Stimulated activated CD8-positive, alpha-beta memory T cell treated with anti-CD3 and anti-CD28 coated beads, Interleukin-7, amount 100 ng/mL, for 1 hour (primary cell): ENCODE measurements around the gene STK39.
"Not testable (repeated sequence)": the region's sequence is repeated elsewhere in the genome, so short reads cannot be mapped to it uniquely, and the experiment has no call there.

Experiments used
- DNase-seq, 2 donors: peaks; one replicate each; pipeline ENCODE4 v3.0.0-alpha.2; 2020; ENCODE audit warnings: low read depth in 2 of 2

The STK39 gene

DNA sequence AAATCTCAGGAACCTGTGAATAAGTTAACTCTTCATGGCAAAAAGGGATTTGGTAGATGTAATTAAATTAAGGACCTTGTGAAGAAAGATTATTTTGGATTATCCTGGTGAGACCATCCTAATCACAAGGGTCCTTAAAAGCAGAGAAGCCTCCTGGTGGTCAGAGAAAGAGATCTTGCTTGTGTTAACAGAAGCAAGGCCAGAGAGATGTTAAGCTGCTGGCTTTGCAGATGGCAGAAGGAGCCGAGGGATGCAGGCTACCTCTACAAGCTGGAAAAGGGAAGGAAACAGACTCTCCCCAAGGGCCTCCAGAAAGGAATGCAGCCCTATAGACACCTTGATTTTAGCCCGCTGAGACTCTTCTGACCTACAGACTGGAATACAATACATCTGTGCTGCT is 197.0 kb downstream of the STK39 start:
- DNase-seq: no peak

DNA sequence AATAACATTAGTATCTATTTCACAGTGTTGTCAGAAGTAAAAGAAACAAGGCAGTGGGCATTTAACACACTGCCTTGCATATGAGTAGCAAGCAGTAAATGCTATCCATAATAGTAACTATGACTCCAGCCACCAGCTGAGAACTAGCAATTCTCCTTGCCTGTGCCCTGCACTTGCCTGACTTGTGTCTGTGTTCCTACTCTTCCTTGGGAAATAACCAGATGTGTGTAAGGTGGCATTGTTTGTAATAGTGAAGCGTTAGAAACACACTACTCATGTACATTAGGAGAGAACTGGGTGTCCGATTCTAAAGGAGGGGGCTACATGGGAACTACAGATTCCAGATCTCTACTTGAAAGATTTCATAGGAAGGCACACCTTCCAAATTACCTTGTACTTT is 197.8 kb downstream of the STK39 start:
- DNase-seq: no peak

DNA sequence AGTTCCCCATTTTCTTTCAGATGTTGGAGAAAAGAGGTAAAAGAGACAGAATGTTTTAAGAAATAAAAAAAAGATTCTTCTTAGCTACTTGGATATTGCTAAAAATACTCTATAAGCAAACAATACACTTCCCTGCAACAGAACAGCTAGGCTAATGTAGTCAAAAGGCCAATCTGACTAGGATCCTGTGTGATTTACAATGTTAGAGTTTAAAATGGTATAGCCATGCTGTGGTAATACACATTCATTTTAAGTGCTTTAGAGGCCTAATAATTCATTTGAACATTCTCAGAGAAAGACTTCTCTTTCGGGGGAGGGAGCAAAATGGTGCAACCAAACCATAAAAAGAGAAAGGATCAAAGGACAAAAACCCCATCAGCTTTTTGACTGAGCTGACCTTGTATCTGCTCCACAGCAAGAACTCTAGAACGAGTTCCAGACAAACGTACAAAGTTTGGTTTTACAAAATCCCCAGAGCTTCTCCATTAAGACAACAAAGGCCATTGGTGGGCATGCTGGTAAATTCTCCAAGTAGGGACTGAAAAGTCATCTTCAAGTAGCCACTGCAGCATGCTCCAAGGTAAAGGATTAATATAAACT is 200.2 kb downstream of the STK39 start:
- DNase-seq: no peak

DNA sequence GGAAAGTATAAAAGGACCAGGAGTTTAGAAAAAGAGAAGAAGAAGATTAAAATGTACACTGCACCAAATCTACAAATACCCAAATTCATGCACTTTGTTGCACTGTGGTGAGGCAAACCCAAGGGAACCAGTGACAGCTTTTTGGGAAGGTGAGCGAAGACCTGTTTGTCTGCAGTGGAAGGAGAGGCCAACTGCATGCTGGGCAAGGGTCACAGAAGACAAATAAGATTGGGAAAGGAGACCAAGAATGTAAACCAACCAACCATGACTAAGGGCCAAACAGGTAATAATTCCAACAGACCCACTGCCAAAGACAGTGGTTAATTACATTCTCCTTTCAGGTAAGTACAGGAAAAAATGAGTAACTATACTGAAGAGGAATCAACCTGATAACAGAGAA is 202.8 kb downstream of the STK39 start:
- DNase-seq: no peak

DNA sequence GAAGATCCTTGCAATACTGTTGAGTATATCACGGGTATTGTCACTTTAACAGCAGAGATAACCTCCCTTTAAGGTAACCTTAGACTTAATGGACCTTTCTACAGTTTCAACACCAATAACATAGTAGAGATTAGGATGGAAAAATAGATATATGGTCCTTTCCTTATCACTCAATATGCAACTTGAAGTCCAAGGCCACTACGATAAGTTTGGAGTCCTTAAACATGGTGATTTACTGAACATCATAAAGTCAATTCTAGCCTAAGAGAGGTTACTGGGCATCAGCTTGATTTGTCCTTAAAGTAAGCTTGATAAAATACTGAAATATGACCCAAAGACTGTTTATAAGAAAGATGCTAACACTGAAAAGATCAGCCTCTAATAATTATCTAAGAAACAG is 203.2 kb downstream of the STK39 start:
- no peak for DNase-seq

DNA sequence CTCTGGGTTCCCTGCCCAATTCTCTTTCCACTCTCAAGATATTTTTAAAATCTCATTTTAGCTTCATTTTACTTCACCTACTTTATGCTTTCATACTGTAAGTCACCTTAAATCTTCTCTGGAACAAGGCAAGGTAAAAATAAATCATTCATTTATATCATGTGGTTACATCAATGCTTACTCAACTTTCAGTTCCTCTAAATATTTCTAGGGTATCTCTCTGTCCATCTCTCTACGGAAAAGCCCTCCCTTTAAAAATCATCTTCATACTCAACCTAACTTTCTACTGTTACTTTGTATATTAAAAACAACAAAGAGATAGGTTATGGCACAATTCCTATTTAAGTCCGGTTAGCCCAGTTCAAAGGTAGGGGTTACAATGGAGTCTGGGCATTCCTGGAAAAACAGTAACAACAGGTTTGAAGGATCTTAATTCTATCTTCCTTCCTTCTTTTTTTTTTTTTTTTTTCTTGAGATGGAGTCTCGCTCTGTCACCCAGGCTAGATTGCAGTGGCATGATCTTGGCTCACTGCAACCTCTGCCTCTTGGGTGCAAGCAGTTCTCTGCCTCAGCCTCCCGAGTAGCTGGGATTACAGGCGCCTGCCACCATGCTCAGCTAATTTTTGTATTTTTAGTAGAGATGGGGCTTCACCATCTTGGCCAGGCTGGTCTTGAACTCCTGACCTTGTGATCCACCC is 205.1 kb downstream of the STK39 start:
- not testable (repeated sequence) for DNase-seq

DNA sequence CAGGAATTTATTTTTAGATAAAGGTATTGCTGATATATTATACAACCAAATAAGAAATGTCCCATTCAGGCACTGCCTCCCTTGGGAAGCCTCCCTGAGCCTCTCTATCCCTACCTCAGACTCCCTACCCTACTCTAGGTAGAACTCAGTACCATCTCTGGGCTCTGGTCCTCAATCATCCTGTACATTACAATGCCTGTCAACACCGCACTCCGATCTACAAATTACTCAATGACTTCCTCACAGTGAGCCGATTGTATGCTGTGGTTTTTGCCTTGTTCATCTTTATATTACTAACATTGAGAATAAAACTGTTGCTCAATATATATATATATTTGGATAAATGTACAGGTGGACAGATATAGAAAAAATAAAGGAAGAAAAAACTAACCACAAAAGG is 207.5 kb downstream of the STK39 start:
- no peak for DNase-seq

DNA sequence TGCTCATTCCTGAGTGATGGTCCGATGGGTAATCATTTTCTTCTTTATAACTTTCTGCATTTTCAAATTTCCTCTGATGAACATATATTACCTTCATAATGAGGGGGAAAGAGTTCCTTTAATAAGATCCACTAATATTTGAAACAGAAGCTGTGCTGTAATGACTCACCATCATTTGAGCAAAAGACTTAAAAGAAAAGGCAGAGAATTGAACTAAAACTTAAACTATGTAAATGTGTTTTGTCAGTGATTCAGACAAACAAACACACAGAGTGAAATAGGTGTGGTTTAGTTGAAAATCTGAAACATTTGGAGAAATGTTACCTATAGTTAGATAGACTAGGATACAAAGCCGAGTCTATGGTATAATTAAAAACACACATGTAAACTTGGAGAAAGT is 209.6 kb downstream of the STK39 start:
- no peak for DNase-seq

DNA sequence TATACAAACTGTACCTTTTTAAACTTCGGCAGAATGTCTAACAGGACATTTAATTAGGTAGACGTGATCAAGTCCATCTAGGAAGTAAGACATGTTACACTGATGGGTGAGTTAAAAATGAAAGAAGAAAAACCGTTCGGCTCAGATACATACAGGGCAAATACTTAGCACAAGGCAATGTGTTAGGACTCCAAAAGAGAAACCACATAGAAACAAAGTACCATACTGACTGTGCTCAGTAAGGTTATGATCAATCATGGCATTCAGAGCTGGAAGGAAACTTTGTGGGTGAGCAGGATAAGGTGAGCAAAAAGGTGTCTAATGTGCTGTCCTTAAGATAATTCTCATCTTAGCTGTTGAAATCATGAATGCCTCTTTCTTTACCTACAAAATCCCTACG is 211.9 kb downstream of the STK39 start:
- DNase-seq: no peak

DNA sequence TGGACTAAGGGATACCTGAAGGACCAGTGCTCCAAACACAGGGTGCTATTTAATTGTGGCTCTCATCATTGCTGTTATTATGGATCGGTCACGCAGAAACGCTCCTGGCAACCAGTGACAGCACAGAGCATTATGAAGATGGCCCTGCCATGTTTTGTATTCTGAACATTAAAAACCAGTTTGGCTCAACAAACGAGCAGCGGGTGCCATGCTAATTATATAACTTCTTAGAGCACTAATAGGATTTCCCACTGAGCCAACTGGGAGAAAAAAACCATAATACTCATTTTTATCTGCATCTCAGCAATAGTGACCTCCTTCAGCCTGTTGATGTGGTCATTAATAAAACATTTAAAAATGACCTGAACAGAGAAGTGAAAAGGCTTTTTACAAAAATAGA is 212.8 kb downstream of the STK39 start:
- DNase-seq: no peak

DNA sequence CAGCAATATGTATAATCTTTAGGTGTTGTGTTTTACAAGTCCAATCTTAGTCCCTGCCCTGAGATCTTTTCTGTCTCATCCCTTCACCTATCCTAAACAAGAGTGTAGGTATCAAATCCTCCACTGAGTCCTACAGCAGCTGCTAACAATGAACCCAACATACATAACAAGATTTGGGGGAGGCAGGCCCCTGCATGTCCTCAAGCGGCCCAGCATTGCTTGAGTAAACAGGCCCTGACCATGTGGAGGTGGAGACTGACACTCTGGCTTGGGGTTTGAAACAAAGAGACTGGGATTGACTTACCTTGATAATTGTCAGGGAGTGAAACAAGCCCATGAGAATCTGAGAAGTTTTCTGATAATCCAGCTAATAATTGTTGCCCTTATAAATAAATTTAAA is 213.4 kb downstream of the STK39 start:
- DNase-seq: no peak

DNA sequence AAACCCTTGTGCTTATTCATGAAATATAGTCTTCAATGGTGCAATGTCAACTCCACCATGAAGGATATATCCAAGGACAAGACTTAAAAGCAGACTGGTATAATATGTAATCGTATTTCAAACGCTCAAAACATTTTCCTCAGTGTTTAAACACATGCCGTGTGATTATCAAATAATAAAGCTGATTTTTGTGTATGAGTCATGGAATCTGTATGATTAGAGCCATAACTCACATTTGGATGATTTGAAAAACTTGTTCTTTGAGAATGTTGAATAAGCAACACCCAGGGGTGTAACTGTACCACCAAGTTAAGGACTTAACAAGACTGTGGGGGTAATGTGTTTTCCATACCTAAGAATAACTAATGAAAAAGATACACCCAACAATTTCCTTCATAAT is 215.3 kb downstream of the STK39 start:
- DNase-seq: no peak

DNA sequence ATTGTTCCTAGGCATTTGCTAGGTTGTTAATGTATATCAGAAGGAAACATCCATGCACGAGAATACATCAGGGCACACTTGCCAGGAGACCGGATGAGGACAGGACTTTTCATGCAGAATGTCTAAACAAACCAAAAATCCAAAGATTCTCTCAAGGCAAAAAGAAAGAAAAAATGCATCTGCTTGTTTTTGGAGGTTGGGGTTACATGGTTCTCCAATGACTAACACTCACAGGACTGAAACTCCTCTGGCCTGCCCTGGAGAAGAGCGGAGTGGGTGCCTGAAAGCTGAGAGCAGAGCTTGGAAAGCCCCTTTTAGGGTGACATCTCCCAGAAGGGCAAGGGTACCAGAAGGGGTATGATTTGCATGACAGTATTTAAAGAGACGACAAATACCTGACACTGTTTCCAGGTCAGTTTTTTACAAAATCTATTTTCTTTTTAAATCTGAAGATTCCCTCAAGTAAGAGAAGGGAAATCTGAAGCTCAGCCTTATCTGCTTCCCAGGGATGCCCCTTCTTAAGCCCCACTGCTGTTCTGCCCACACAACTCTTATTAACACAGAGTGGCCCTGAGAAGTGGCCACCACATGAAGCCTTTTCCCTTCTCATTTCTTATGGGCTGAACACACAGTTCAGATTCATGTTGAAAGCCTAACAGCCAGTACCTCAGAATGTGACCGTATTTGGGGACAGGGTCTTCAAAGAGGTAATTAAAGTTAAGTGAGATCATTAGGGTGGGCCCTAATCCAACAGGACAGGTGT is 216.4 kb downstream of the STK39 start:
- no peak for DNase-seq

DNA sequence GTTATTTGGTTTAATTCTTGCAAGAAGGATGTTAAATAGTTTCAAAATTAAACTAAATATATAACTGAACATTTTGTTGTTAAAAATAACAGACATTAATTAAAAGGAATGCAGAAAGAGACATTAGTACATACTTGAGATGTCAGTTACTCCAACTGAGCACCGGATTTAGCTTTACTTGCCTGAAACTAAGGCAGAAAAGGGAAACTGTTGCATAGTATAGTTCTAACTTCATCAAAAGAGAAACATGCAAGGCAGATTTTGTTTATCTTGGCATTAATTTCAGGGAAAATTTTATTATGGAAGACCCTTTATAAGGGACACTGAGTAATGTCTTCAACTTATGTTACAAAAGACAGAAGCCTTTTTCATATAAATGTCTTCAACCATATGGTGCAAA is 218.3 kb downstream of the STK39 start:
- DNase-seq: no peak

DNA sequence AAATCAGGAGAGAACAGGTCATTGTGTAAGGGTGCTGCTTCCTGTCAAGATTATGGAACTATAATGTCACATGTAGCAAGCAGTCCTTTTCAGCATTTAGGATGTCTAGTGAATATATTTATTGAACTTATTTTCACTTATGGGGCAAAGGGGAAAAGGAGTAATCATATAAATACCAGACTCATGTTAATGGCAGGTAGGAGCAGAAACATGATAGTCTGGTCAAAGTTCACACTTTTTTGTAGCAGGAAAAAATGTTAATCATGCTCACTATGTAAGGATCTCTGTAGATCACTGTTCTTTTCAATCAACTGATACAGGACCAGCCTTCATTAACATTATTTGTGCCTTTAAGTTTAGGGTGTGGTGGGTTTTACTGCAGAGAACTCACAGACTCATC is 219.0 kb downstream of the STK39 start:
- DNase-seq: no peak

DNA sequence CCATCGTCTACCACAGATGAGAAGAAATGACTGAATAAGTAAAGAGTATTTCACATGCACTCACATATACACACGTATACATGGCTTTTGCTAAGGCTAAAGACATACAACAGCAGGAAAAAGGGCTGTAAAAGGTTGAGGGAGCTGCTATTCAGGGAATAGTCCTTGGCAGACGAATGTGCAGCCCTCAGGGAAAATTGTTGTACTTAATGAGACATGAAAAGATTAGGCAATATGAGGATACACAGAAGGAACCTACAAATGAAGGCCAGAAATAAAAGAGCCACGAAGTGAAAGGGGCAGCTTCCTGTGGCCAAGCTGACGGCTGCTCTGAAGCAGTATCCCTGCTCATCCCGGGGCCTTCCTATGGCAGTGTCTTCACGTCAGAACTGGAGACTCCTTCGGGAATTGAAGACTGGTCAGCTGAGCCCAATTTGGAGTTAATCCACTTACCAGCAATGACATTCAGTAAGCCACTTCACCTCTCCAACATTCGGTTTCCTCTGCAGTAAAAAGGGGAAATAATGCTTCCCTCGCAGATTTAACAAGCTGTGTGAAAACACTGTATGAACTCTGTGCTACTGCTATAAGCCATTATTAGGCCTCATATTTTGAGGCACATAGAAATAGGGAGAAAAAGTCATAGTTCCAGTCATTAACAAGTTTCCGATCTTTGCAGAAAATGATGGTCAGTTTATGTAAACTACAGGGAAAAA is 221.8 kb downstream of the STK39 start:
- DNase-seq: no peak

DNA sequence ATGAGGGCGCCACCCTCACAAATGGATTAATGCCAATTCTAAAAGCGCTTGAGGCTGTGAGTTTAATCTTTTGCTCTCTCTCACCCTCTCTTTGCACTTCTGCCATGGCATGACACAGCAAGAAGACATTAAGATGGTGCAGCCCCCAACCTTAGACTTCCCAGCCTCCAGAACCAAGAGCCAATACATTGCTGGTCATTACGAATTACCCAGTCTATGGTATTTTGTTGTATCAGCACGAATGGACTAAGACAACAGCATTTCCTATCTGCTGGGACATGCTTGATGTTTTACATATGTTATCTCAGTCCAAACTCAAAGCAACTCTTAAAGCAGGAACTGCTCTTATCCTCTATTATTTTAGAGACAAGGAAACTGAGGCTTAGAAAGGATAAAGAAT is 222.9 kb downstream of the STK39 start:
- no peak for DNase-seq

DNA sequence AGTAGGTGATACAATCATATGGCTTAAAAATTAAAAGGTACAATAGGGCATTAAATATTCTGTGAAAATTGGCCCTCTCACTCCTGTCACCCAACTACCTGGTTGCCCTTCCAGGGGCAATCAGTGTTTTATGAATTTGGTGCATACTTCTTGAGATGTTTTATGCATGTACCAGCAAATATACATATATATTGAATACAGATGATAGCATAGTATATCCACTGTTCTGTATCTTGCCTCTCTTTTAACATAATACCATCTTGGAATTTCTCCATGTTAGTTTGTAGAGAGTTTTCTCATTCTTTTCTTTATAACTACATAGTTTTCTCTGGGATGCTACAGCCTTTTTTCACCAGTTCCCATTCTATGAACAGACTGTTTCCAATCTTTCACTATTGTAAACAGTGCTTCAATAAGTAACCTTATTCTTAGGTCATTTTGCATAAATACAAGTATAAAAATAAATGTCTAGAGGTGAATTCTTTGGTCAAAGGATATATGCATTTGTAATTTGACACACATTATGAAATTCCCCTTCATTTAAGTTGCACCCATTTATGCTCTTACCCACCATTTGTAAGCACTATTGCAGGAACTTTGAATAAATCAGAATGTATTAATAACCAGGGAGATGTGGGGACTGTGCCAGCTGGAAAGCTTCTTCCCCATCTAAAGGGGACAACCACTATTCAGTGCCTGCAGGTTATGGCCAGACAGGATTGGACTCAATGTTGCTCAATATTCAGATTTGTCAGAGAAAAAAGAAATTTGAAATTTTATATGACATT is 225.4 kb downstream of the STK39 start:
- DNase-seq: no peak

DNA sequence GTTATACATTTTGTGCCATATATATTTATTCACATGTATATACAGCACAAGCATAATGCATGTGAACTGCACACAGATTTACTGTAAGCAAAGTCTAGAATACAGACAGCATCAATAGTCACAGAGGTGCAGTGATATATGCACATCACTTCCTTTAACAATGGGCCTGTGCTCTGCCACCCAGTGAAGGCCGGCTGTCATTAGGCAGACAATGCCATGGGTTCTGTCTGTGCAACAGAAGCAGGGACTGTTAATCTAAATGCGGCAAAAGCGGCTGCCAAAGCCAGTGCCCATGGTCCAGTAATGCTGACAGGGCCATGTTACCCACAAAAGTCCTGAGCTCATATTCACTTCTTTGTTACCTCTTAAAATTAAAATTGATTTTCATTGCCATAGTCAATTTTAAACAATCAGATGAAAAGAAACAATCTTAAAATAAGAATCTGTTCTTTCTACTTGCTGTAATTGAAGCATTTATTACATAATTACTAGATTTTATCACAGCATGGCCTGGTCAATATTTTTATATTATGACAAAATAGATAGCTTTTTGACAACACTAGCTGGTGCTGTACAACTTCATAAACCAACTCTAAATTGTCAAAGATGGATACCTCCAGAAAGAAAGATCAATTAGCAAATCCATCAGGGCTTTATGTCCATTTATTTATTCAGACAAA is 232.0 kb downstream of the STK39 start:
- DNase-seq: no peak

DNA sequence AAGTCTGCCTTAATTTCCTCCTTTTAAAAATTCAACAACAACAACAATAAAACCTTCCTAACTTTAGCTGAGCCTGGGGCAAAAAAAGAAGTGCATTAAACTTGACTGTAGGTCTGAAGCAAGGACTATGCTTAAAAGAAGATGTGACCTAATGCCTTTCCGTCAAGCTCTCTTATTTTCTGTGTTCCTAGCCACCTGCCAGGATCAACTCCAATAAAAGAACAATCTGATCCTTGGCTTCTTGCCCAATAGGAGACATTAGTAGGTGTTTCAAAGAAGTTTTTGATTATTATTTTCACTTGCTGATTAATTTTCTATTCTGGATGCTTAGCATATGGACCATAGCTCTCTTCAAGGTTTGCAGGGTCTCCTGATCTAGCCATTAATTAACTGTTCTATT is 237.5 kb downstream of the STK39 start:
- DNase-seq: no peak

DNA sequence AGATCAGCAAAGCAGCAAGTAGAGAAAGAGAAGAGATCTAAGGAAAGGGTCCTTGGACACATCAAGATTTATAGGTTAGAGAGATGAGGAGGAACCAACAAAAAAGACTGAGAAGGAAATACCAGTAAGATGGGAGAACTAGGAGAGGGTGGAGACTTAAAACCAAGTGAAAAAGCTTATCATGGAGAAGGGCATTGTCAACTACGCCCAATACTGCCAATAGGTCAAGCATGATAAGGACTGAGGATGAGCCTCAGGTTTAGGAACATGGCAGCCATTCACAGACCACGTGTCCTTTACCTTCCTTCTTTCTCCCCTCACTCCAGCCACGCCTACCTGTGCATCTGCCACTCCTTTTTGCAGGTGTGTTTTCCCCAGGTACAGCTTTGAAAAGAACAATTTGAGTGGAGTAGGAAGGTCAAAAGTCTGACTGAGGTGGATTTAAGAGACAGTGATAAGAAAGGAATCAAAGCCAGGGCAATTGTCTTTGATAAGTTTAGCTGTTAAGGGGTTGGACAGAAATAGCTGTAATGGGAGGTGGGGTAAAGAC is 238.7 kb downstream of the STK39 start:
- no peak for DNase-seq
